ENCODE results near the gene PKD1L1.
A peak's percentile ranks its signal among the peaks of the same experiment; 100 is the strongest.

Gene PKD1L1

DNA sequence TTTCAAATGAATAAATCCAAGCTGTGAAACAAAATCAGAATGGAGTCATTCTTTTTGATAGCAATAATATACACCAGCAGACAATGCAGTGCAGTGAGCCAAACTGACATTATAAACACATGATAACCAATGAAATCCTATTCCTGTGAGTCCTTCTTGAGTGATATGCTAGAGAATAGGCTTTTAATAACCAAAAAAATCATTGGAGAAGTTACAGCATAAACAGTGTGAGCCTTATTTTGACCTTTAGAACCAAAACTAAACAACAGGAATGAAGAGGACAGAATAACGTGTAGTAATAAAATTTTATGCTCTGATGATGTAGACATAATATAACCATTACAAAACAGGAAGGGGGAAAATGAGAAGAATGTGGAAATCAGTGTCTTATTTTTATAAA, 22.5 kb upstream of the PKD1L1 start:
- Mint-ChIP-seq H3K4me3 (no peak overlapping the region), H3K27me3 (no peaks in the 10 kb centered on the region), H3K27ac (no peak overlapping the region), H3K4me1 (peaks cover 18% of the 10 kb centered on the region), H3K9me3 (no peaks in the 10 kb centered on the region), H3K36me3 (peaks cover 48% of the 10 kb centered on the region)
- ATAC-seq (ENCODE audit: low read depth), result no peak
- no peak for DNase-seq (ENCODE audit: low spot score in 2 of 2)

DNA sequence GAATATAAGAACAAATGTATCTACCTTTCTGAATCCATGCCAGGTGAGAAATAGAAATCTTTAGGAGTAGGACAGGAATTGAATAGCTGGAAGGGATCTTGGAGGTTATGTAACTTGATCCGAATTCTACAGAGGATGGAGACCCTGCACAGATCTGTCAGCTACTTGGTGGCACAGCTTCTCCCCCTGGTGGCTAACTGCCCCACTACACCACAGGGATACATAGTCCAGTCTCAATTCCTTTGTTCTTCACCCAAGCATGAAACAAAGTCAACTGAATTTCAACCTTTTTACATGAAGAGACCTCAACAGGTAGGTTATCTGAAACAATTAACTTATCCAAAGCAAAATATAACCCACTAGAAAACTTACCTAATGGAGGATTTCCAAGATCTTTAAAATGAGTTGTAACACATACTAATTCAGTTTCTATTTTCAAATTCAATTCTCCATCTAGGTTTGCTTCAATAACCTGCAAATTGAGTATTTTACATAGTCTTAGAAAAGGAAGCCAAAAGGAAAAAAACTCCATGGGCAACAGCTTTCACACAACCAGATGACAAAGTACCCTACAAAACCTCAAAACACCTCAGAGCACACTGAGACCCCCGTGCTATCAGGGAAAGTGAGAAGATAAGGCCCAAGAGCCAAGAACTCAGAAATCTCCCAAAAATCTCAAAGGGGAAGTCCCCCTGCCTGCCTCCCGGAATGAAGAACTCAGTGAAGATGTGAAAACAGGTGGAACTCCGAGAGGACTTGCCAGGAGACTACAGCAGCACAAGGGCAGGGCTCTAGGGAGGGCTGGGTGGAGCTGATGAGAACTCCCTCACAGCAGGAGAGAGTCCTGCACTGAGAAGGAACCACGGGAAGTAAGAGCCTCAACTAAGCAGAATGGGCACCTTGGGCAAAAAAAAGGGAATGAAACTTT, 20.8 kb upstream of the PKD1L1 start:
- Mint-ChIP-seq H3K27ac (no peak overlapping the region), H3K4me3 (no peak overlapping the region), H3K36me3 (peaks cover 48% of the 10 kb centered on the region), H3K4me1 (peaks cover 16% of the 10 kb centered on the region), H3K9me3 (no peaks in the 10 kb centered on the region), H3K27me3 (no peaks in the 10 kb centered on the region)
- ATAC-seq (ENCODE audit: low read depth) (peak; percentile 70), DNase-seq (ENCODE audit: low spot score in 2 of 2) (peak; percentile 40 to 44)

DNA sequence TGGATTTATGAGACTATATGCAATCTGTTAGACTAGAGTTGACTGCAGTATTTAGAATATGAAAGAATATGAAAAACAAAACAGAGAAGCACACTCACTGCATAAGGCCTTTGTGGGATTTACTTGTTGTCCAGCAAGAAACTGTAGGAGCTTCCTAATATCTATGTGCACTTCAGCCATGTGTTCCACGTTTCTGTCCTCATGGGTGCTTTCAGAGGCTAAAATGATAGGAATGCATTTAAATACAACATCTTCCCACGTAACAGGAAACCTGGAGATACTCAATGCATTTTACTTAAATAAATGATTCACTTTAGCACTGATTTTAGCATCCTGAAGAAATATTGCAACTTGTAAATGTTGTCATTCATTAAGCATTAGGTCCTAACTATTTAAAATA, 19.4 kb upstream of the PKD1L1 start:
- Mint-ChIP-seq H3K4me3 (no peak overlapping the region), H3K4me1 (peaks cover 15% of the 10 kb centered on the region), H3K36me3 (peaks cover 42% of the 10 kb centered on the region), H3K9me3 (no peaks in the 10 kb centered on the region), H3K27me3 (no peaks in the 10 kb centered on the region), H3K27ac (no peak overlapping the region)
- no peak for DNase-seq (ENCODE audit: low spot score in 2 of 2)
- ATAC-seq (ENCODE audit: low read depth), result no peak

GRCh38 chr7:47967123-47967522, 18.9 kb upstream of the PKD1L1 start:
- no peak for DNase-seq (ENCODE audit: low spot score in 2 of 2)
- no peak overlapping the region for H3K4me3 Mint-ChIP-seq
- peaks cover 45% of the 10 kb centered on the region for H3K36me3 Mint-ChIP-seq
- no peaks in the 10 kb centered on the region for H3K27me3 Mint-ChIP-seq
- H3K9me3 Mint-ChIP-seq, result no peaks in the 10 kb centered on the region
- ATAC-seq (ENCODE audit: low read depth), result no peak
- H3K27ac Mint-ChIP-seq, result no peak overlapping the region
- peaks cover 15% of the 10 kb centered on the region for H3K4me1 Mint-ChIP-seq

DNA sequence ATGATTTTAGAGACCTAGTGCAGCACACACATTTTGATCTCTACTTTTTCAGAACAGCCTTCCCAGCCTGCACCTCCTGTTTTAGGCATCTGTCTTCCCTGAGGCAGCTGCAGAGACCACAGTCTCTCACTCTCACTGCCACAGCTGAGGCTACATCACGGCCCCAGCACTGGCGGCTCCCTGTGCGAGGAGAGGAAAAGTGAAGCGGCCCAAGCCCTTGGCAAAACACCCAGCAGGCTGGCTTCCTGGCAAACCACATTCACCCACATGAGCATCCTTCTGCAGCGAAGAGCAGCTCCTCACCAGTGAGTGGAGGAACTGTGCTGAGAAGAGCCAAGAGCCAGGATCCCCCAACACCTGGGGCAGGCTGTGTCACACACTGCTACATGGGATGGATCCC, 17.2 kb upstream of the PKD1L1 start:
- Mint-ChIP-seq H3K27ac (no peak overlapping the region), H3K36me3 (peaks cover 53% of the 10 kb centered on the region), H3K9me3 (no peaks in the 10 kb centered on the region), H3K27me3 (no peaks in the 10 kb centered on the region), H3K4me3 (no peak overlapping the region), H3K4me1 (peaks cover 15% of the 10 kb centered on the region)
- DNase-seq (ENCODE audit: low spot score in 2 of 2), result no peak
- ATAC-seq (ENCODE audit: low read depth), result no peak

DNA sequence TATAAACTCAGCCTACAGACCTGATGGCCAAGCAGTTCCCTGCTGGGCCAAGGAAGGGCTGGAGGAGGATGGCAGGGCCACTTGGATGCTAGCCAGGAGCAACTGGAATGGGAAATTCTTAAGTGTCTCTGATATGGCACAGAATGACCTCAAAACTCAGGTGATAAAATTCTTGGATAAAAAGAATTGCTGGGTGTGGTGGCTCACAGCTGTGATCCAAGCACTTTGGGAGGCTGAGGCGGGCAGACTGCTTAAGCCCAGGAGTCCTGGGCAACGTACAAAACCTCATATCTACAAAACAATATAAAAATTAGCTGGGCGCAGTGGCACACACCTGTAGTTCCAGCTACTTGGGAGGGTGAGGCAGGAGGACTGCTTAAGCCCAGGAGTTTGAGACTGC, 14.0 kb upstream of the PKD1L1 start:
- H3K27ac Mint-ChIP-seq, result no peak overlapping the region
- no peak for DNase-seq (ENCODE audit: low spot score in 2 of 2)
- no peak overlapping the region for H3K4me3 Mint-ChIP-seq
- ATAC-seq (ENCODE audit: low read depth), result no peak
- peaks cover 45% of the 10 kb centered on the region for H3K36me3 Mint-ChIP-seq
- peaks cover 9% of the 10 kb centered on the region for H3K4me1 Mint-ChIP-seq
- H3K9me3 Mint-ChIP-seq, result no peaks in the 10 kb centered on the region
- H3K27me3 Mint-ChIP-seq, result no peaks in the 10 kb centered on the region

DNA sequence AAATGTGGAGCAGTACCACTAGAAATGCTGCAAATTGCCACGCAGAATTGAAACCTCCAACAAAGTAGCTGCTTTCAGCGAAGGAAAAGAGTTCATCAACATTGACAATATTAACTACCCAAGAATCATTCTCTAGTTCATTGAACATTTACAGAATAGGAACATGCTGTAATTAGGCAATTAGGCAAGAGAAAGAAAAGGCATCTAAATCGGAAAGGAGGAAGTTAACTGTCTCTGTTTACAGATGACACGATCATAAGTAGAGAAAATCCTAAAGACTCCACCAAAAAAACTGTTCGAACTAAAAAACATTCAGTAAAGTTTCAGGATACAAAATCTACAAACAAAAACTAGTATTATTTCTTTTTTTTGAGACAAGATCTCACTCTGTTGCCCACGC, 8.9 kb upstream of the PKD1L1 start:
- Mint-ChIP-seq H3K4me3 (no peak overlapping the region), H3K4me1 (no peaks in the 10 kb centered on the region), H3K27ac (no peak overlapping the region), H3K36me3 (peaks cover 32% of the 10 kb centered on the region), H3K27me3 (no peaks in the 10 kb centered on the region), H3K9me3 (no peaks in the 10 kb centered on the region)
- no peak for DNase-seq (ENCODE audit: low spot score in 2 of 2)
- ATAC-seq (ENCODE audit: low read depth), result no peak

DNA sequence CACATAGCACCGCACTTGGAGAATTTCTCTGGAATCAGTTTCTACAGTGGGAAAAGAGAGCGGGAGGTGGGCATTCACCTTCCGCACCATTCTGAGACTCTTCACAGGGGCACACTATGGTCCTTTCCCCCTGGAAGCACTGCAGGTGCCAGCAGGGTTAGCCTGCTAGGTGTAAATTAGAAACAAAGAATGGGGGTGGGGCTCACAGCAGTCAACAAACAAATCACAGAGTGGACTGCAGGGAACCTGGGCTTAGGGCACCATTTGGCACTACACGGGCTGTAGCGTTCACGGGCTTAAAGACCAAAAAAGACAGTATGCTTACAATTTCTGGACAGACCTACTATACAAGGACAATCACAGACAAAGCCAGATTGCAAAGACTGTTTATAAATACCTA, 8.0 kb upstream of the PKD1L1 start:
- DNase-seq (ENCODE audit: low spot score in 2 of 2) (no peak), ATAC-seq (ENCODE audit: low read depth) (no peak)
- H3K9me3 Mint-ChIP-seq, result no peaks in the 10 kb centered on the region
- H3K27ac Mint-ChIP-seq, result no peak overlapping the region
- no peaks in the 10 kb centered on the region for H3K4me1 Mint-ChIP-seq
- no peak overlapping the region for H3K4me3 Mint-ChIP-seq
- peaks cover 24% of the 10 kb centered on the region for H3K36me3 Mint-ChIP-seq
- H3K27me3 Mint-ChIP-seq, result no peaks in the 10 kb centered on the region

- no peak overlapping the region for H3K27ac Mint-ChIP-seq
- H3K4me1 Mint-ChIP-seq, result no peaks in the 10 kb centered on the region
Observed at GRCh38 chr7:47954231-47954911, 6.1 kb upstream of the PKD1L1 start.

DNA sequence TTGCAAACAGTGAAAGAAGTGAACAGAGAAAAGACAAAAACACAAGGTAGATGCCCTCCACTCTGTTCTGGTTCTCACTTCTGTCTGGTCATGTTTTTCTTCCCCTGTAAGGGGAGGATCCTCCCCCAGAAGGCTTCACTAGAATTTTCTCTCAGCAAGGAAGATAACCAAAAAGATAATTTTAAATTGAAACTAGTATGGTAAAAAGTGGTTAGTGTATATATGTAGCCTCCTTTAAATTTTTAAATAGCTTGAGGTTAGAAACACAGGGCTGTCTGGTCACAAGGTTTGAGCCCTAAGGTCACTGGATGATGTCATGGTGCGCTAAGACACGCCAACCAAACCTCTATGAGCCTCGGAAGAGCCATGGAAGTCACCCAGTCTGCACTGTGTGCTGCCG, 5.6 kb upstream of the PKD1L1 start:
- Mint-ChIP-seq H3K36me3 (peaks cover 18% of the 10 kb centered on the region), H3K27me3 (no peaks in the 10 kb centered on the region), H3K27ac (no peak overlapping the region), H3K4me3 (no peak overlapping the region), H3K4me1 (no peaks in the 10 kb centered on the region), H3K9me3 (no peaks in the 10 kb centered on the region)
- ATAC-seq (ENCODE audit: low read depth) (no peak), DNase-seq (ENCODE audit: low spot score in 2 of 2) (no peak)

More at GRCh38 chr7:47954231-47954911, 6.1 kb upstream of the PKD1L1 start:
- no peak for ATAC-seq (ENCODE audit: low read depth)
- no peaks in the 10 kb centered on the region for H3K9me3 Mint-ChIP-seq
- H3K4me3 Mint-ChIP-seq, result no peak overlapping the region
- H3K27me3 Mint-ChIP-seq, result no peaks in the 10 kb centered on the region
- H3K36me3 Mint-ChIP-seq, result peaks cover 18% of the 10 kb centered on the region
- no peak for DNase-seq (ENCODE audit: low spot score in 2 of 2)

DNA sequence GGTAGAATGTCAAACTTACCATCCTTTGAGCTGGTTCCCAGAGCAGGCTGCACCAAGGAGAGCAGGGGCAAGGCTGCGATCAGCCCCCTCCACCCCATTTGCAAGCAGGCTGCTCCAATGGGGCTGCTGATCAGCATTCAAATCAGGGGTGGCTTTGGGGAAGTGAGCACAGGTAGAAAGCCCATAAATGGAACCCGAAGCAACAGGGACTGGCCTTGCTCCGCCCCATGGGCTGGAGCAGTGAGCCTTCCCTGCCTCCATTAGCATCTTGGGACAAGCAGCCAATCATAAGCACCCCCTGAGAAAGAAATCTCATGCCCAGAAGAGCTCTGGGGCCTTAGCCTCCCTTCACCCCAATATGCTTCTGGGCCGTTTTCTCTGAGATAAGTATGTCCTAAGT, 4.0 kb upstream of the PKD1L1 start:
- H3K36me3 Mint-ChIP-seq, result peaks cover 13% of the 10 kb centered on the region
- no peak overlapping the region for H3K4me3 Mint-ChIP-seq
- H3K27ac Mint-ChIP-seq, result no peak overlapping the region
- DNase-seq (ENCODE audit: low spot score in 2 of 2) (no peak), ATAC-seq (ENCODE audit: low read depth) (no peak)
- H3K4me1 Mint-ChIP-seq, result no peaks in the 10 kb centered on the region
- H3K9me3 Mint-ChIP-seq, result no peaks in the 10 kb centered on the region
- no peaks in the 10 kb centered on the region for H3K27me3 Mint-ChIP-seq

GRCh38 chr7:47951374-47951773, 3.1 kb upstream of the PKD1L1 start:
- no peak overlapping the region for H3K4me3 Mint-ChIP-seq
- DNase-seq (ENCODE audit: low spot score in 2 of 2) (no peak), ATAC-seq (ENCODE audit: low read depth) (no peak)
- H3K4me1 Mint-ChIP-seq, result peaks cover 2% of the 10 kb centered on the region
- H3K9me3 Mint-ChIP-seq, result no peaks in the 10 kb centered on the region
- no peak overlapping the region for H3K27ac Mint-ChIP-seq
- H3K27me3 Mint-ChIP-seq, result peaks cover 2% of the 10 kb centered on the region
- H3K36me3 Mint-ChIP-seq, result peaks cover 11% of the 10 kb centered on the region

- H3K4me1 Mint-ChIP-seq, result peaks cover 3% of the 10 kb centered on the region
- H3K27ac Mint-ChIP-seq, result no peak overlapping the region
- DNase-seq (ENCODE audit: low spot score in 2 of 2) (no peak), ATAC-seq (ENCODE audit: low read depth) (no peak)
- H3K4me3 Mint-ChIP-seq, result no peak overlapping the region
- H3K27me3 Mint-ChIP-seq, result peaks cover 5% of the 10 kb centered on the region
- H3K9me3 Mint-ChIP-seq, result no peaks in the 10 kb centered on the region
- H3K36me3 Mint-ChIP-seq, result peaks cover 11% of the 10 kb centered on the region
Observed at GRCh38 chr7:47950714-47951113, 2.4 kb upstream of the PKD1L1 start.

GRCh38 chr7:47949703-47950102, 1.4 kb upstream of the PKD1L1 start:
- ATAC-seq (ENCODE audit: low read depth), result no peak
- H3K36me3 Mint-ChIP-seq, result peaks cover 6% of the 10 kb centered on the region
- DNase-seq (ENCODE audit: low spot score in 2 of 2), result no peak
- no peak overlapping the region for H3K27ac Mint-ChIP-seq
- no peaks in the 10 kb centered on the region for H3K9me3 Mint-ChIP-seq
- no peak overlapping the region for H3K4me3 Mint-ChIP-seq
- peaks cover 5% of the 10 kb centered on the region for H3K27me3 Mint-ChIP-seq
- peaks cover 3% of the 10 kb centered on the region for H3K4me1 Mint-ChIP-seq
